GM12864 (cell line): ENCODE results near the gene PAX5.

Experiments used
- DNase-seq: peaks from one replicate; pipeline ENCODE4 v3.0.0-alpha.2; 2011; ENCODE audit warnings: low read depth
- H3K4me3 ChIP-seq: 2 replicates; pipeline ENCODE4 v1.5.1; 2011; ENCODE audit warnings: mild to moderate bottlenecking, low read depth, low read length, control low read depth
- CTCF ChIP-seq: IDR thresholded peaks from 2 replicates; pipeline ENCODE4 v1.5.1; 2011; ENCODE audit warnings: low read depth, mild to moderate bottlenecking, moderate library complexity, low read length, control low read depth, inconsistent platforms; ENCODE audit errors: missing control alignments

Gene PAX5

GRCh38 chr9:36842560-36843530 lies 191.2 kb downstream of the PAX5 start:
- H3K4me3 ChIP-seq, result no peak overlapping the region
- DNase-seq, result no peak
- TF ChIP-seq CTCF, result no peak

- no peak for TF ChIP-seq CTCF
- no peak for DNase-seq
- no peak overlapping the region for H3K4me3 ChIP-seq
Measured at GRCh38 chr9:36840898-36841536, 193.1 kb downstream of the PAX5 start.

- DNase-seq, result no peak
- no peak overlapping the region for H3K4me3 ChIP-seq
Measured at GRCh38 chr9:36839131-36839885, 194.8 kb downstream of the PAX5 start.

GRCh38 chr9:36837431-36838405 lies 196.3 kb downstream of the PAX5 start:
- no peak for TF ChIP-seq CTCF
- no peak for DNase-seq
- no peak overlapping the region for H3K4me3 ChIP-seq

More at GRCh38 chr9:36839131-36839885, 194.8 kb downstream of the PAX5 start:
- TF ChIP-seq CTCF, result no peak

GRCh38 chr9:36836486-36836885 lies 197.6 kb downstream of the PAX5 start:
- TF ChIP-seq CTCF, result no peak
- DNase-seq, result no peak
- H3K4me3 ChIP-seq, result no peak overlapping the region
